Stomach (tissue), 4 donors: Measurements from ENCODE around the gene STX1B.

Source experiments
- CTCF ChIP-seq, 7 experiments: fragments of 450-650 bp in 4 of 7; fragments of 200-600 bp in 3 of 7; sonication (generic) in 3 of 7; IDR thresholded peaks; one replicate each; pipeline ENCODE4 v1.5.1; 2016 to 2019; ENCODE audit warnings: antibody characterized with exemption in 7 of 7, control low read depth in 2 of 7, mild to moderate bottlenecking in 1 of 7
- POLR2A ChIP-seq, 4 donors: fragments of 450-650 bp; IDR thresholded peaks; one replicate each; pipeline ENCODE4 v1.6.1; 2016; ENCODE audit warnings: antibody characterized with exemption in 4 of 4, control low read depth in 2 of 4, mild to moderate bottlenecking in 1 of 4, moderate library complexity in 1 of 4

GRCh38 chr16:31022544-31023251, 12.3 kb upstream of the STX1B start:
- TF ChIP-seq POLR2A (IDR thresholded peaks at IDR 0.05) (no peak), CTCF (IDR thresholded peaks at IDR 0.05) (no peak)
